AG04449 (cell line): ENCODE measurements around the gene ANKHD1.

Experiments used
- CTCF ChIA-PET: fragments of 350-600 bp; formaldehyde crosslinking; extraction: SDS; loops from one replicate; lab custom pipeline; 2021; ENCODE audit warnings: antibody characterized with exemption; lab: Yijun Ruan, JAX
- POLR2A ChIA-PET: fragments of 400-600, 350-600 bp; formaldehyde crosslinking; extraction: SDS; loops from one replicate; lab custom pipeline; 2020; ENCODE audit warnings: antibody characterized with exemption, inconsistent platforms; lab: Yijun Ruan, JAX
- DNase-seq: peaks from one replicate; pipeline ENCODE4 v3.0.0-alpha.2; 2010; ENCODE audit warnings: low read depth, low spot score
- H3K4me3 ChIP-seq: 2 replicates; pipeline ENCODE4 v1.5.1; 2011; ENCODE audit warnings: low read depth, mild to moderate bottlenecking, control low read depth, low read length
- CTCF ChIP-seq: IDR thresholded peaks from one replicate; pipeline ENCODE4 v1.5.1; 2011; ENCODE audit warnings: mild to moderate bottlenecking, moderate library complexity, low read length, control low read depth, inconsistent platforms; ENCODE audit not compliant: insufficient read depth; ENCODE audit errors: missing control alignments

ANKHD1 gene

GRCh38 chr5:140560227-140560626, 158.6 kb downstream of the ANKHD1 start:
- ChIA-PET POLR2A (no interaction called here), CTCF (interaction anchor here (1.2 kb wide), 1 partner anchor 197 kb away, joined by 3 read pairs; no protein-coding TSS in a partner anchor)
- no peak overlapping the region for H3K4me3 ChIP-seq
- no peak for DNase-seq
- no peak for TF ChIP-seq CTCF

GRCh38 chr5:140561753-140562523, 160.3 kb downstream of the ANKHD1 start:
- no peak overlapping the region for H3K4me3 ChIP-seq
- no peak for TF ChIP-seq CTCF
- CTCF ChIA-PET: interaction anchor here (0.9 to 3.2 kb wide), 3 partner anchors 14 to 77 kb away, joined by 3 to 13 read pairs (median 4); partner anchors contain the start of gene EIF4EBP3
- POLR2A ChIA-PET: interaction anchor here (0.7 kb wide), 1 partner anchor 9 kb away, joined by 3 read pairs; no protein-coding TSS in a partner anchor
- no peak for DNase-seq

- ChIA-PET CTCF (interaction anchor here (2.9 to 3.2 kb wide), 3 partner anchors 15 to 76 kb away, joined by 12 to 19 read pairs (median 13); partner anchors contain the start of genes EIF4EBP3 and TMCO6), POLR2A (interaction anchor here (0.5 to 1.2 kb wide), 6 partner anchors 9 to 1102 kb away, joined by 3 to 11 read pairs (median 3); partner anchors contain the start of genes EIF4EBP3 and WDR55)
- no peak for DNase-seq
- TF ChIP-seq CTCF: no peak
- H3K4me3 ChIP-seq: peak overlapping the region; percentile 96
Observed at GRCh38 chr5:140563596-140563995, 162.0 kb downstream of the ANKHD1 start.

- ChIA-PET CTCF (interaction anchor here (1.3 to 3.2 kb wide), 5 partner anchors 15 to 206 kb away, joined by 3 to 19 read pairs (median 12); partner anchors contain the start of genes EIF4EBP3 and TMCO6), POLR2A (interaction anchor here (0.5 to 1.2 kb wide), 5 partner anchors 16 to 1101 kb away, joined by 3 to 11 read pairs (median 3); partner anchors contain the start of genes EIF4EBP3 and WDR55)
- H3K4me3 ChIP-seq: peak within 1 kb of the TSS; percentile 96
- TF ChIP-seq CTCF: no peak
- DNase-seq: peak; percentile 94
Observed at GRCh38 chr5:140564196-140565023, 162.8 kb downstream of the ANKHD1 start, which contains the start of the genes APBB3 and SLC35A4. Gene APBB3 (minus strand): TSS chr5:140564598. CDS start chr5:140564245, 353 bp downstream. Gene SLC35A4 (plus strand): TSS chr5:140564828. CDS start chr5:140567170, 2,342 bp downstream.

- ChIA-PET CTCF (interaction anchor here (1.0 to 2.9 kb wide), 6 partner anchors 10 to 207 kb away, joined by 3 to 19 read pairs (median 6); partner anchors contain the start of genes EIF4EBP3 and TMCO6), POLR2A (interaction anchor here (0.9 to 1.1 kb wide), 3 partner anchors 17 to 82 kb away, joined by 3 to 7 read pairs (median 3); partner anchors contain the start of genes EIF4EBP3, IK and NDUFA2)
- no peak for DNase-seq
- H3K4me3 ChIP-seq: peak overlapping the region; percentile 96
- TF ChIP-seq CTCF: no peak
Observed at GRCh38 chr5:140565024-140565779, 163.6 kb downstream of the ANKHD1 start.
